ENCODE measurements around the gene PRDM11.

PRDM11 gene

GRCh38 chr11:45212566-45213315 is 66.3 kb downstream of the PRDM11 start:
- no peak for DNase-seq

DNA sequence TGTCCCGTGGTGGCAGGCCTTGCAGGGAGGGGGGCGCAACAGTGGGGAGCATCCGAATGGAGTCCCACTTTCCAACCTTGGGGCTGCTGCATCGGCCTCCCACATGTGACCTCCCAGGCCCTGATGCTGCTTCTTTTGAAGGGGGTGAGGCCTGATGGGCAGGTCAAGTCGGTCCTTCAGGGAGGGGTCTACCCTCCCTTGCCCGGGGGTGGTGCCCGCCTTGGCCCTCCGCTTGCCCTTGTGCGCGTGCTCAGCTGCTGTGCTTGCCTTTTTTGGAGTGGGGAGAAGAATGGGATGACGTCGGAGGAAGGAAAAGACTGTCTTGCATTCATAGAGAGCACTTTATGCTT is 66.9 kb downstream of the PRDM11 start:
- no peak for DNase-seq

DNA sequence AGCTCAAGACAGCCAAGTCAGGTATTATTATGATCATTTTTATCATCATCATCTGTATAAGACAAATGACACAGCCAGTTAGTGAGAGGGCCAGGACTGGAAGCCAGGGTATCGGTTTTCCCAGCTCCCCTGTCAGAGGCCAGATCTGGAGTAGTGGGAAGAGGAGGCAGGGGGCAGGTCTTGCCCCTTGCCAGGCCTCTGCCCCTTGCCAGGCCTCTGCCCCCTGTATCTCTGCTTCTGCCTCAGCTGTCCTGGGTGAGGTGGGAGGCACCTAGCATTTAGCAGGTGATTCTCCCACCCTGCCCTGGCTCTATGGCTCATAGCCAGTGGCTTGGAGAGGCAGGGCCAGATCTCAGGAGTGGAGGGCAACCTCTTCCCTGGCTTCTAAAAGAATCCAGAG is 67.3 kb downstream of the PRDM11 start:
- DNase-seq: no peak

DNA sequence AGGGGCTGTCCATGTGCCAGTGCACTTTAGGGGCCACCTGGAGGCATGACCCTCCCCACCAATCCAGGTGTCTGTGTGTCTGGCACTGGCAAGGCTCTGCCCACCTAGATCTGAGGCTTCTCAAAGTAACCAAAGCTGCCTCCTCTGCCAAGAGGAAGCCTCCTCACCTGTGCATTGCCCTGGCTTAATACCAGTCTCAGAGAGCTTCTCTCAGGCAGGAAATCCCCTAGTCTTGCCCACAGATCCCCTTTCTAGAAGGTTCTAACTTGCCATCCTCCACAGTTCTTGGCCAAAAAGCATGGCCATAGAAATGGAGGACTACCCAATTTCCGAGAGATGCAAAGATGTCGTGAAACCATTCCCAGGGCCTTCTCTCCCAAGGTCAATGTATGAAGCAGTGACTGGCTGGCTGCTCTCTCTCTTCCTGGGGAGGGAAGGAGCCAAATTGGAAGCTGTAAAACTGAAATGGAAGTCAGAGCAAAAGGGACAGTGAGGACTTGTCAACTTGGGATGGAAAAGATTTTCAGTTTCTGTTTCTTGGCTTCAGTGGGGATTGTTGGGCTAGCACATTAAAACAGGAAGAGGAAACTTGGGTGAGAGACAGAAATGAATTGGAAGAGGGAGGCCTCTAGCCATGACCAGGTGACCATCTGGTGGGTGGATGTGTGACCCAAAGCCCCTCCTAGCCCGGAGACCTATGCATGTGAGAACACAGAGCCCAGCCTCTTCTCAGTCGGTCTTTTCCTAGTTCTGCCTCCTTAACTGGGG is 68.8 kb downstream of the PRDM11 start:
- DNase-seq: no peak

DNA sequence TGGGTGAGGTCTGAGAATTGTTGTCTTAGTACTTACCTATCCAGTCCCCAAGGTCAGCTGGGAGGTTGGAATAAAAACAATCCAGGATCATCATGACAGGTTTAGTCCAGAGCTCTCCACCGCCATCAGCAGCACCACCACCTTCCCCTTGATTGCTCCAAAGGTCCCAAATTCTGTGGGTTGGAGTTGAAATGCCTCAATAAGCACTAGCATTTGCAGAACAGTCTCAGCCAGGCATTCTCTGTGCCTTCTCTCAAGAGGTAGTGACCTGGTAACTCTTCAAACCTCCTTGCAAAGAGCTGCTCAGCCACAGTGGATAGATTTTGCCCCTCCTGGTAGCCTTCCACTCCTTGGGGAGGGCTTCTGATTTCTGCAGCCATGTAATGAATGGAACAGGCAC is 69.6 kb downstream of the PRDM11 start:
- no peak for DNase-seq

- DNase-seq: no peak
Observed at GRCh38 chr11:45216901-45217300, 70.5 kb downstream of the PRDM11 start.

GRCh38 chr11:45217991-45218390 is 71.6 kb downstream of the PRDM11 start:
- DNase-seq: peak; percentile 26

DNA sequence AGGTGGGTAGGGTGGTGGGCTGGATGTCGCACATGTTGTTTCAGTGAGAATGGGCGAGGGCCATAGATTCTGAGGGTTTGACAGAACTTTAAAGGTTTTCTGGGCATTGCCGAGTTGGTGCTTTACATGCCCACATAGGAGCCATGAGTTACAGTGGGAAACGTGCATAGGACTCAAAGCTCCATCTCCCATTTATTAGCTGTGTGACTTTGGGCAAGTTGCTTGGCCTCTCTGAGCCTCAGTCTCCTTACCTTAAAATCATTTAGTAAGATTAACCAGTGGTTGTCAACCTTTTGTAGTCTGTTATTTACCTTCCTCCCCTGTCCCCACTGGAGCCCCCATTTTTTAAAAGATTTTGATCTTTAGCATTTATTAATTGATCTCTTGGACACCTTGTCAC is 72.3 kb downstream of the PRDM11 start:
- no peak for DNase-seq

DNA sequence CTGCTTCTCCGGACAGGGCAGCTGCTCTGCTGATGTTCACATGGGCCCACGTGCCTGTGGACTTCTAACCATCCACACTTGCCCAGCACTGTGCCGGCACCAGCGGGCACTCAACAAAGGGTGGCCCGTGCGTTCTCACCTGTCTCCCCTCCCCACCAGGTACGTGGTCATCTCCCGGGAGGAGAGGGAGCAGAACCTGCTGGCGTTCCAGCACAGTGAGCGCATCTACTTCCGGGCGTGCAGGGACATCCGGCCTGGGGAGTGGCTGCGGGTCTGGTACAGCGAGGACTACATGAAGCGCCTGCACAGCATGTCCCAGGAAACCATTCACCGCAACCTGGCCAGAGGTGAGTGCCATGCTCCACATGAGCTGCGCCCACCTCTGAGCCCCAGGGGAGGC is 73.0 kb downstream of the PRDM11 start:
- DNase-seq: no peak

GRCh38 chr11:45223496-45223895 is 77.1 kb downstream of the PRDM11 start:
- no peak for DNase-seq

GRCh38 chr11:45224766-45225165 is 78.3 kb downstream of the PRDM11 start:
- no peak for DNase-seq

DNA sequence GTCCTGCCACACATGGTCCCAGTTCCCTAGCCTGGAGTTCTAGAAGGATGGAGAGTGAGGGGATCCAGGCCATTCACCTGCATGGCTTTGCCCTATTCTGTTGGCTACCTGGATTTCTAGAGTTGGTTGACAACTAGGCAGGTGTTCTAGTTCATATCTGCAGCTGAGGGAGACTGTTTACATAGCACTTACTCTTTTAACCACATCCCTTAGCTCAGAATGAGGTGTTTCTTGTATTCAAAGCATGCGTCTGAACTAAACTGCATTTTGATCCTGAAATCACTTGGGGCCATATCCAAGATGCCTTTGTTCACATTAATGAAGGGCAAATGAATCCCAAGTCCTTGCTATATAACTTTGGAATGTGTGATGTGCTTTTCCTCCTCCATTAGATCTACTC is 78.8 kb downstream of the PRDM11 start:
- DNase-seq: no peak

- DNase-seq: no peak
Observed at GRCh38 chr11:45225961-45226871, 79.8 kb downstream of the PRDM11 start.

DNA sequence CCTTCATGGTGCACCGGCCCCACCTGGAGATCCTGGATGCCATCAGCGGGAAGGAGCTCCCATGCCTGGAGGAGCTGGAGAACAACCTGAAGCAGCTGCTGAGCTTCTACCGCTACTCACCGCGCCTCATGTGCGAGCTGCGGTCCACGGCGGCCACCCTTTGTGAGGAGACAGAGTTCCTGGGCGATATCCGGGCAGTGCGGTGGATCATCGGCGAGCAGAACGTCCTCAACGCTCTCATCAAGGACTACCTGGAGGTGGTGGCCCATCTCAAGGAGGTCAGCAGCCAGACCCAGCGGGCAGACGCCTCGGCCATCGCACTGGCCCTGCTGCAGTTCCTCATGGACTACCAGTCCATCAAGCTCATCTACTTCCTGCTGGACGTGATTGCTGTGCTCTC is 80.5 kb downstream of the PRDM11 start:
- no peak for DNase-seq

DNA sequence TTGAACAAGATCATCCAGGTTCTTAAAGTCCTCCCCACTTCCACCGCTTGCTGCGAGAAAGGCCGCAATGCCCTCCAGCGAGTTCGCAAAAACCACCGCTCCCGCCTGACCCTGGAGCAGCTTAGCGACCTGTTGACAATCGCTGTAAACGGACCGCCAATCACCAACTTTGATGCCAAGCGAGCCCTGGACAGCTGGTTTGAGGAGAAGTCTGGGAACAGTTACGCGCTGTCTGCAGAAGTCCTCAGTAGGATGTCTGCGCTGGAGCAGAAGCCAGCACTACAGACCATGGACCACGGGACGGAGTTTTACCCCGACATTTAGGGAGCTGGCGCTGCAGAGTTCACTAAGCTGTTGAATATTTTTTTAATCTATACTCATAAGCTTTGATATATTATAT is 81.4 kb downstream of the PRDM11 start:
- no peak for DNase-seq

GRCh38 chr11:45229401-45230020 is 83.1 kb downstream of the PRDM11 start:
- no peak for DNase-seq

GRCh38 chr11:45232341-45233080 is 86.1 kb downstream of the PRDM11 start:
- no peak for DNase-seq

GRCh38 chr11:45233121-45233803 is 86.8 kb downstream of the PRDM11 start:
- DNase-seq: peak; percentile 59

GRCh38 chr11:45233804-45234170 is 87.3 kb downstream of the PRDM11 start:
- no peak for DNase-seq

GRCh38 chr11:45234306-45235006 is 88.0 kb downstream of the PRDM11 start:
- DNase-seq: no peak

- no peak for DNase-seq
Observed at GRCh38 chr11:45237711-45238315, 91.4 kb downstream of the PRDM11 start.
